Activated B cell treated with CpG ODN at 0.5 μM for 24 hours (primary cell): Measurements from ENCODE around the gene RPN1. TPM values are rescaled to one million over a fixed set of nuclear protein-coding genes. Genes with fewer than 3 reads are reported as not detected.

Source experiments
- ATAC-seq: fragments of 200-7000 bp; cut with Tn5 transposase; one replicate; pipeline ENCODE4 v1.10.0; 2021; ENCODE audit warnings: low read depth, mild to moderate bottlenecking, moderate library complexity
- CTCF ChIA-PET: fragments of 350-600 bp; sonication (Branson Sonifier 250); formaldehyde crosslinking; loops from one replicate; lab custom pipeline; 2021; ENCODE audit warnings: antibody characterized with exemption; lab: Charles Lee
- POLR2A ChIA-PET: fragments of 350-600 bp; sonication (Branson Sonifier 250); formaldehyde crosslinking; loops from one replicate; lab custom pipeline; 2021; ENCODE audit warnings: antibody characterized with exemption; lab: Charles Lee
- DNase-seq: peaks from one replicate; pipeline ENCODE4 v3.0.0; 2022
- H3K27ac Mint-ChIP-seq: one replicate; pipeline ENCODE4 v1.8.0; 2020; ENCODE audit warnings: mixed read lengths
- H3K27me3 Mint-ChIP-seq: one replicate; pipeline ENCODE4 v1.8.0; 2021; ENCODE audit warnings: mixed read lengths
- H3K36me3 Mint-ChIP-seq: one replicate; pipeline ENCODE4 v1.8.0; 2021; ENCODE audit warnings: low read depth, mixed read lengths
- H3K4me1 Mint-ChIP-seq: one replicate; pipeline ENCODE4 v1.8.0; 2021; ENCODE audit warnings: mixed read lengths
- H3K4me3 Mint-ChIP-seq: one replicate; pipeline ENCODE4 v1.8.0; 2020; ENCODE audit warnings: mild to moderate bottlenecking, mixed read lengths
- H3K9me3 Mint-ChIP-seq: one replicate; pipeline ENCODE4 v1.8.0; 2020; ENCODE audit warnings: mixed read lengths
- CTCF ChIP-seq: fragments of 200-600 bp; IDR thresholded peaks from one replicate; pipeline ENCODE4 v1.8.0; 2022; ENCODE audit warnings: antibody characterized with exemption, mild to moderate bottlenecking
- intact Hi-C: fragments of 100-400 bp; cut with micrococcal nuclease; formaldehyde crosslinking; loops from one replicate; pipeline ENCODE4 v1.15.1; 2024
- total RNA-seq: library from RNA; stranded (reverse); gene quantifications from 2 replicates; pipeline ENCODE4 v1.2.3, GENCODE V29; 2022

Gene RPN1
- total RNA-seq, 1 donor from 2014 or later: 93.4 TPM

- ChIA-PET POLR2A (no interaction called here), CTCF (no interaction called here)
- no peak overlapping the region for H3K27ac Mint-ChIP-seq
- peaks cover 14% of the 10 kb centered on the region for H3K27me3 Mint-ChIP-seq
- no peak for ATAC-seq
- H3K4me1 Mint-ChIP-seq: no peaks in the 10 kb centered on the region
- no peak for DNase-seq
- intact Hi-C loops: no loop called here
- no peak for TF ChIP-seq CTCF
- no peaks in the 10 kb centered on the region for H3K9me3 Mint-ChIP-seq
- H3K4me3 Mint-ChIP-seq: no peak overlapping the region
- no peaks in the 10 kb centered on the region for H3K36me3 Mint-ChIP-seq
Observed at GRCh38 chr3:128572013-128572412, 78.6 kb downstream of the RPN1 start.

Other genes starting within 250 kb of the RPN1 start
- gene DNAJB8, start 183.9 kb downstream of the RPN1 start, total RNA-seq: not detected in 2 replicates
- gene GATA2, start 157.6 kb downstream of the RPN1 start, total RNA-seq: not detected in 2 replicates
- 169 and 190 TPM in 2 replicates for gene RAB7A, start 75.4 kb upstream of the RPN1 start, total RNA-seq
- 52.5 and 57.3 TPM in 2 replicates for gene ACAD9, start 228.8 kb upstream of the RPN1 start, total RNA-seq